K562 (cell line): ENCODE data around the gene KPTN. TPM values are rescaled to one million over a fixed set of nuclear protein-coding genes. Genes with fewer than 3 reads are reported as not detected.

Experiments used
- FOXM1 ChIP-seq, 2 experiments: fragments of 450-650 bp in 1 of 2; sonication (generic) in 1 of 2; formaldehyde crosslinking in 1 of 2; IDR thresholded peaks; 2 replicates each; pipeline versions ENCODE4 v1.6.1 to v1.9.0; 2017 to 2022; ENCODE audit warnings: low read depth in 2 of 2, mild to moderate bottlenecking in 2 of 2, missing genetic modification reagents in 1 of 2, moderate library complexity in 1 of 2
- HBP1 ChIP-seq: fragments of 450-650 bp; formaldehyde crosslinking; IDR thresholded peaks from 2 replicates; pipeline ENCODE4 v1.4.0; 2022; ENCODE audit warnings: missing genetic modification characterization
- LARP7 ChIP-seq: fragments of 450-650 bp; IDR thresholded peaks from 2 replicates; pipeline ENCODE4 v1.6.1; 2016
- MLLT1 ChIP-seq, 2 experiments: fragments of 450-650 bp; IDR thresholded peaks; 2 replicates each; pipeline ENCODE4 v1.6.1; 2016
- PCBP2 ChIP-seq: fragments of 200-400 bp; formaldehyde crosslinking; IDR thresholded peaks from 2 replicates; pipeline ENCODE4 v1.6.1; 2018; ENCODE audit warnings: low read length, low read depth, mild to moderate bottlenecking, moderate library complexity; ENCODE audit not compliant: poor library complexity, severe bottlenecking
- RAD21 ChIP-seq, 2 experiments: fragments of 250-450 bp in 1 of 2; fragments of 450-650 bp in 1 of 2; sonication (Bioruptor Pico) in 1 of 2; formaldehyde crosslinking in 1 of 2; IDR thresholded peaks in 1 of 2; conservative IDR thresholded peaks in 1 of 2; 2 replicates each; pipeline versions ENCODE4 v1.4.0 to v1.8.0; 2020 to 2022; ENCODE audit warnings: mild to moderate bottlenecking in 2 of 2, moderate library complexity in 1 of 2
- THRB ChIP-seq: fragments of 450-650 bp; formaldehyde crosslinking; conservative IDR thresholded peaks from 2 replicates; pipeline ENCODE4 v1.4.0; 2022; ENCODE audit warnings: mild to moderate bottlenecking, missing genetic modification characterization
- ZBTB43 ChIP-seq: sonication (generic); formaldehyde crosslinking; IDR thresholded peaks from 2 replicates; pipeline ENCODE4 v1.8.0; 2023; ENCODE audit warnings: mild to moderate bottlenecking, missing genetic modification reagents
- polyA plus RNA-seq, 8 experiments: library from polyadenylated mRNA; depleted of rRNA in 4 of 8; stranded (reverse) in 5 of 8; unstranded in 3 of 8; fragments of >200 nt; fragmentation: Nextera tagmentation in 2 of 8; fragmentation: Illumina TruSeq in 1 of 8; extraction: Ambion mirVana in 2 of 8; extraction: Trizol in 1 of 8; gene quantifications; 2 replicates each; pipeline versions ENCODE4 v1.2.1 to v1.2.3, GENCODE V29; 2011 to 2014; ENCODE audit warnings: inconsistent platforms in 1 of 8, missing spikeins in 1 of 8
- total RNA-seq, 7 experiments: library from RNA; depleted of rRNA in 6 of 7; stranded (reverse); fragments of >200 nt in 6 of 7; fragmentation: Illumina TruSeq in 2 of 7; extraction: Trizol in 2 of 7; gene quantifications; 2 replicates each; pipeline versions ENCODE4 v1.2.1 to v1.2.3, GENCODE V29; 2011 to 2021; ENCODE audit warnings: low replicate concordance in 1 of 7

The KPTN gene
- total and polyA plus RNA-seq, 9 of the 15 experiments (the other 6 are each of a cell fraction or from before 2014, with no cell fraction given): 0.56 to 18.2 (median 8.5) TPM

GRCh38 chr19:47427241-47428176 is 56.5 kb downstream of the KPTN start (continued):
- TF ChIP-seq THRB (peak; percentile 84), RAD21 (CRISPR knock-in tag; conservative IDR thresholded peaks at IDR 0.05 in 1 of 2, IDR thresholded peaks at IDR 0.05 in 1 of 2) (peak; percentile 66 to 84), PCBP2 (no peak), LARP7 (peak; percentile 8; the same call in 1 of the 2 replicates), HBP1 (peak; percentile 76; the same call in 1 of the 2 replicates), FOXM1 (IDR thresholded peaks at IDR 0.05; ENCODE audit: low read depth) (no peak), FOXM1 (CRISPR knock-in tag; IDR thresholded peaks at IDR 0.05; ENCODE audit: low read depth) (no peak), ZBTB43 (no peak), MLLT1 (IDR thresholded peaks at IDR 0.05) (peak; percentile 42 to 56; a peak in 1 of 4 replicates)
